ENCODE measurements around the gene MAPK13.

MAPK13 gene

GRCh38 chr6:36116943-36117342 lies 13.4 kb upstream of the MAPK13 start:
- Histone ChIP-seq H3K79me1 (ENCODE audit: low read length) (no peaks in the 10 kb centered on the region), H3K4me2 (ENCODE audit: low read length) (no peak overlapping the region), H3K18ac (ENCODE audit: low read length) (no peak overlapping the region), H3K4ac (ENCODE audit: low read depth, low read length) (no peak overlapping the region), H4K8ac (ENCODE audit: low read depth, low read length) (no peak overlapping the region), H3K23ac (ENCODE audit: low read length) (no peak overlapping the region), H2AK5ac (ENCODE audit: low read length) (no peak overlapping the region), H3K9ac (ENCODE audit: low read length) (no peak overlapping the region), H3K4me1 (ENCODE audit: control insufficient read depth, low read depth, low read length) (peaks cover 3% of the 10 kb centered on the region), H2BK5ac (ENCODE audit: low read length) (no peak overlapping the region), H3K27me3 (ENCODE audit: insufficient read depth, low read length, poor library complexity) (no peaks in the 10 kb centered on the region), H4K5ac (ENCODE audit: low read length) (no peak overlapping the region), H3K27ac (ENCODE audit: low read depth, low read length) (no peak overlapping the region), H3K79me2 (ENCODE audit: control insufficient read depth, insufficient read depth, low read length) (no peaks in the 10 kb centered on the region), H3K4me3 (ENCODE audit: low read length) (no peak overlapping the region), H3K36me3 (ENCODE audit: control insufficient read depth, insufficient read depth, low read length) (no peaks in the 10 kb centered on the region), H2BK120ac (ENCODE audit: low read depth, low read length) (no peak overlapping the region), H2BK15ac (replicated peaks; ENCODE audit: low read depth) (no peak overlapping the region), H3K56ac (ENCODE audit: low read length) (no peak overlapping the region)
- no peak for DNase-seq
- WGBS (ENCODE audit: extremely low coverage, insufficient coverage, low lambda C conversion rate) = no CpG with 5 or more reads among the region's 2 CpGs

GRCh38 chr6:36117658-36118549 lies 12.4 kb upstream of the MAPK13 start:
- Histone ChIP-seq H3K56ac (ENCODE audit: low read length) (no peak overlapping the region), H4K5ac (ENCODE audit: low read length) (no peak overlapping the region), H3K23ac (ENCODE audit: low read length) (no peak overlapping the region), H3K79me2 (ENCODE audit: control insufficient read depth, insufficient read depth, low read length) (no peaks in the 10 kb centered on the region), H2BK15ac (replicated peaks; ENCODE audit: low read depth) (no peak overlapping the region), H2BK120ac (ENCODE audit: low read depth, low read length) (no peak overlapping the region), H3K27ac (ENCODE audit: low read depth, low read length) (no peak overlapping the region), H3K18ac (ENCODE audit: low read length) (no peak overlapping the region), H3K36me3 (ENCODE audit: control insufficient read depth, insufficient read depth, low read length) (no peaks in the 10 kb centered on the region), H3K4me1 (ENCODE audit: control insufficient read depth, low read depth, low read length) (peaks cover 3% of the 10 kb centered on the region), H2AK5ac (ENCODE audit: low read length) (no peak overlapping the region), H3K27me3 (ENCODE audit: insufficient read depth, low read length, poor library complexity) (no peaks in the 10 kb centered on the region), H3K4me3 (ENCODE audit: low read length) (no peak overlapping the region), H2BK5ac (ENCODE audit: low read length) (no peak overlapping the region), H3K4me2 (ENCODE audit: low read length) (no peak overlapping the region), H3K79me1 (ENCODE audit: low read length) (no peaks in the 10 kb centered on the region), H3K9ac (ENCODE audit: low read length) (no peak overlapping the region), H4K8ac (ENCODE audit: low read depth, low read length) (no peak overlapping the region), H3K4ac (ENCODE audit: low read depth, low read length) (no peak overlapping the region)
- no peak for DNase-seq
- no CpG with 5 or more reads among the region's 8 CpGs for WGBS (ENCODE audit: extremely low coverage, insufficient coverage, low lambda C conversion rate)

- H3K27ac ChIP-seq (ENCODE audit: low read depth, low read length) = no peak overlapping the region
- no peak overlapping the region for H4K8ac ChIP-seq (ENCODE audit: low read depth, low read length)
- no peak overlapping the region for H3K18ac ChIP-seq (ENCODE audit: low read length)
- no peak overlapping the region for H3K4me2 ChIP-seq (ENCODE audit: low read length)
- no peak overlapping the region for H3K4ac ChIP-seq (ENCODE audit: low read depth, low read length)
- no peak overlapping the region for H2BK5ac ChIP-seq (ENCODE audit: low read length)
- no peaks in the 10 kb centered on the region for H3K27me3 ChIP-seq (ENCODE audit: insufficient read depth, low read length, poor library complexity)
- no peak overlapping the region for H4K5ac ChIP-seq (ENCODE audit: low read length)
- H3K9ac ChIP-seq (ENCODE audit: low read length) = no peak overlapping the region
- H2AK5ac ChIP-seq (ENCODE audit: low read length) = no peak overlapping the region
- H2BK120ac ChIP-seq (ENCODE audit: low read depth, low read length) = no peak overlapping the region
- WGBS (ENCODE audit: extremely low coverage, insufficient coverage, low lambda C conversion rate) = no CpG with 5 or more reads among the region's 4 CpGs
- no peak overlapping the region for H3K56ac ChIP-seq (ENCODE audit: low read length)
- H3K36me3 ChIP-seq (ENCODE audit: control insufficient read depth, insufficient read depth, low read length) = no peaks in the 10 kb centered on the region
- no peak overlapping the region for H3K4me3 ChIP-seq (ENCODE audit: low read length)
- no peaks in the 10 kb centered on the region for H3K79me1 ChIP-seq (ENCODE audit: low read length)
- H3K79me2 ChIP-seq (ENCODE audit: control insufficient read depth, insufficient read depth, low read length) = no peaks in the 10 kb centered on the region
- H2BK15ac ChIP-seq (replicated peaks; ENCODE audit: low read depth) = no peak overlapping the region
- H3K4me1 ChIP-seq (ENCODE audit: control insufficient read depth, low read depth, low read length) = peaks cover 3% of the 10 kb centered on the region
- no peak for DNase-seq
- no peak overlapping the region for H3K23ac ChIP-seq (ENCODE audit: low read length)
Measured at GRCh38 chr6:36118550-36119107, 11.7 kb upstream of the MAPK13 start.

- Histone ChIP-seq H3K23ac (ENCODE audit: low read length) (no peak overlapping the region), H3K4ac (ENCODE audit: low read depth, low read length) (no peak overlapping the region), H3K4me2 (ENCODE audit: low read length) (no peak overlapping the region), H3K18ac (ENCODE audit: low read length) (no peak overlapping the region), H3K56ac (ENCODE audit: low read length) (no peak overlapping the region), H3K79me1 (ENCODE audit: low read length) (no peaks in the 10 kb centered on the region), H2BK120ac (ENCODE audit: low read depth, low read length) (no peak overlapping the region), H3K79me2 (ENCODE audit: control insufficient read depth, insufficient read depth, low read length) (no peaks in the 10 kb centered on the region), H2BK15ac (replicated peaks; ENCODE audit: low read depth) (no peak overlapping the region), H2AK5ac (ENCODE audit: low read length) (no peak overlapping the region), H3K36me3 (ENCODE audit: control insufficient read depth, insufficient read depth, low read length) (no peaks in the 10 kb centered on the region), H3K27me3 (ENCODE audit: insufficient read depth, low read length, poor library complexity) (no peaks in the 10 kb centered on the region), H3K9ac (ENCODE audit: low read length) (no peak overlapping the region), H3K27ac (ENCODE audit: low read depth, low read length) (no peak overlapping the region), H4K8ac (ENCODE audit: low read depth, low read length) (no peak overlapping the region), H3K4me1 (ENCODE audit: control insufficient read depth, low read depth, low read length) (peaks cover 4% of the 10 kb centered on the region), H4K5ac (ENCODE audit: low read length) (no peak overlapping the region), H2BK5ac (ENCODE audit: low read length) (no peak overlapping the region), H3K4me3 (ENCODE audit: low read length) (no peak overlapping the region)
- no peak for DNase-seq
- no CpG with 5 or more reads among the region's 4 CpGs for WGBS (ENCODE audit: extremely low coverage, insufficient coverage, low lambda C conversion rate)
Measured at GRCh38 chr6:36119209-36119608, 11.1 kb upstream of the MAPK13 start.

GRCh38 chr6:36120018-36120417 lies 10.3 kb upstream of the MAPK13 start:
- H3K9ac ChIP-seq (ENCODE audit: low read length) = no peak overlapping the region
- H3K4me1 ChIP-seq (ENCODE audit: control insufficient read depth, low read depth, low read length) = peaks cover 4% of the 10 kb centered on the region
- H3K4me3 ChIP-seq (ENCODE audit: low read length) = no peak overlapping the region
- no peak overlapping the region for H3K23ac ChIP-seq (ENCODE audit: low read length)
- no peaks in the 10 kb centered on the region for H3K36me3 ChIP-seq (ENCODE audit: control insufficient read depth, insufficient read depth, low read length)
- H2BK15ac ChIP-seq (replicated peaks; ENCODE audit: low read depth) = no peak overlapping the region
- no peak for DNase-seq
- no peaks in the 10 kb centered on the region for H3K79me2 ChIP-seq (ENCODE audit: control insufficient read depth, insufficient read depth, low read length)
- H2BK120ac ChIP-seq (ENCODE audit: low read depth, low read length) = no peak overlapping the region
- no peak overlapping the region for H3K56ac ChIP-seq (ENCODE audit: low read length)
- H3K4me2 ChIP-seq (ENCODE audit: low read length) = no peak overlapping the region
- H3K4ac ChIP-seq (ENCODE audit: low read depth, low read length) = no peak overlapping the region
- no peak overlapping the region for H2BK5ac ChIP-seq (ENCODE audit: low read length)
- no CpG with 5 or more reads among the region's 6 CpGs for WGBS (ENCODE audit: extremely low coverage, insufficient coverage, low lambda C conversion rate)
- no peak overlapping the region for H4K8ac ChIP-seq (ENCODE audit: low read depth, low read length)
- H3K18ac ChIP-seq (ENCODE audit: low read length) = no peak overlapping the region
- H2AK5ac ChIP-seq (ENCODE audit: low read length) = no peak overlapping the region
- no peak overlapping the region for H4K5ac ChIP-seq (ENCODE audit: low read length)
- no peak overlapping the region for H3K27ac ChIP-seq (ENCODE audit: low read depth, low read length)
- H3K79me1 ChIP-seq (ENCODE audit: low read length) = no peaks in the 10 kb centered on the region
- H3K27me3 ChIP-seq (ENCODE audit: insufficient read depth, low read length, poor library complexity) = no peaks in the 10 kb centered on the region
